ENCODE results near the gene SLX4IP. TPM values are rescaled to one million over a fixed set of nuclear protein-coding genes. Genes with fewer than 3 reads are reported as not detected.
"Not testable (repeated sequence)": the region's sequence is repeated elsewhere in the genome, so short reads cannot be mapped to it uniquely, and the experiment has no call there.

SLX4IP gene
- polyA plus RNA-seq, result 1 to 10 TPM; 1.2 to 4.4 TPM

GRCh38 chr20:10434832-10435812, at the start of gene SLX4IP:
Gene SLX4IP, plus strand, starts transcription at chr20:10435305. Its CDS starts 22,900 bp downstream, at chr20:10458205.
- WGBS, 2 donors, result 2% methylated on average over 32 of the region's 32 CpGs
- H3K4me1 ChIP-seq (ENCODE audit: control insufficient read depth in 2 of 2, insufficient read depth in 2 of 2, low read length in 1 of 2), result peaks cover 0 to 3% of the 10 kb centered on the region in 2 donors
- no peaks in the 10 kb centered on the region for H3K27me3 ChIP-seq (ENCODE audit: control insufficient read depth in 1 of 2, insufficient read depth in 2 of 2, low read length in 2 of 2)

GRCh38 chr20:10385850-10386544, 49.1 kb upstream of the SLX4IP start:
- no peaks in the 10 kb centered on the region for H3K27me3 ChIP-seq (ENCODE audit: control insufficient read depth in 1 of 2, insufficient read depth in 2 of 2, low read length in 2 of 2)
- H3K4me3 ChIP-seq (ENCODE audit: low read depth in 1 of 2, low read length in 2 of 2), result no peak overlapping the region
- no peak overlapping the region for H3K27ac ChIP-seq (ENCODE audit: low read depth in 2 of 2, low read length in 1 of 2)
- H3K36me3 ChIP-seq (ENCODE audit: control insufficient read depth in 2 of 2, insufficient read depth in 2 of 2, low read length in 1 of 2), result no peaks in the 10 kb centered on the region
- no peaks in the 10 kb centered on the region for H3K4me1 ChIP-seq (ENCODE audit: control insufficient read depth in 2 of 2, insufficient read depth in 2 of 2, low read length in 1 of 2)
- WGBS, 2 donors, result 65 to 69% methylated on average over 4 of the region's 4 CpGs
- no peaks in the 10 kb centered on the region for H3K9me3 ChIP-seq (ENCODE audit: control insufficient read depth in 2 of 2, insufficient read depth in 1 of 2, low read depth in 1 of 2, low read length in 1 of 2)

More at GRCh38 chr20:10434832-10435812, at the start of gene SLX4IP:
- H3K27ac ChIP-seq (ENCODE audit: low read depth in 2 of 2, low read length in 1 of 2), result peak within 1 kb of the TSS; percentile 94 to 97
- no peaks in the 10 kb centered on the region for H3K9me3 ChIP-seq (ENCODE audit: control insufficient read depth in 2 of 2, insufficient read depth in 1 of 2, low read depth in 1 of 2, low read length in 1 of 2)
- peak within 1 kb of the TSS; percentile 84 to 99 for H3K4me3 ChIP-seq (ENCODE audit: low read depth in 1 of 2, low read length in 2 of 2)
- no peaks in the 10 kb centered on the region for H3K36me3 ChIP-seq (ENCODE audit: control insufficient read depth in 2 of 2, insufficient read depth in 2 of 2, low read length in 1 of 2)

- Histone ChIP-seq H3K36me3 (ENCODE audit: control insufficient read depth in 2 of 2, insufficient read depth in 2 of 2, low read length in 1 of 2) (no peaks in the 10 kb centered on the region), H3K27ac (ENCODE audit: low read depth in 2 of 2, low read length in 1 of 2) (no peak overlapping the region), H3K9me3 (ENCODE audit: control insufficient read depth in 2 of 2, insufficient read depth in 1 of 2, low read depth in 1 of 2, low read length in 1 of 2) (no peaks in the 10 kb centered on the region), H3K4me1 (ENCODE audit: control insufficient read depth in 2 of 2, insufficient read depth in 2 of 2, low read length in 1 of 2) (no peaks in the 10 kb centered on the region), H3K4me3 (ENCODE audit: low read depth in 1 of 2, low read length in 2 of 2) (no peak overlapping the region), H3K27me3 (ENCODE audit: control insufficient read depth in 1 of 2, insufficient read depth in 2 of 2, low read length in 2 of 2) (no peaks in the 10 kb centered on the region)
- 75 to 82% methylated on average over 4 of the region's 4 CpGs for WGBS, 2 donors
Measured at GRCh38 chr20:10387686-10388085, 47.4 kb upstream of the SLX4IP start.

- WGBS, 2 donors, result 62 to 74% methylated on average over 4 of the region's 4 CpGs
- Histone ChIP-seq H3K9me3 (ENCODE audit: control insufficient read depth in 2 of 2, insufficient read depth in 1 of 2, low read depth in 1 of 2, low read length in 1 of 2) (no peaks in the 10 kb centered on the region), H3K4me1 (ENCODE audit: control insufficient read depth in 2 of 2, insufficient read depth in 2 of 2, low read length in 1 of 2) (no peaks in the 10 kb centered on the region), H3K27me3 (ENCODE audit: control insufficient read depth in 1 of 2, insufficient read depth in 2 of 2, low read length in 2 of 2) (no peaks in the 10 kb centered on the region), H3K36me3 (ENCODE audit: control insufficient read depth in 2 of 2, insufficient read depth in 2 of 2, low read length in 1 of 2) (no peaks in the 10 kb centered on the region), H3K4me3 (ENCODE audit: low read depth in 1 of 2, low read length in 2 of 2) (no peak overlapping the region), H3K27ac (ENCODE audit: low read depth in 2 of 2, low read length in 1 of 2) (no peak overlapping the region)
Measured at GRCh38 chr20:10388597-10388996, 46.5 kb upstream of the SLX4IP start.

- WGBS, 2 donors, result 82 to 88% methylated on average over 2 of the region's 2 CpGs
- no peaks in the 10 kb centered on the region for H3K27me3 ChIP-seq (ENCODE audit: control insufficient read depth in 1 of 2, insufficient read depth in 2 of 2, low read length in 2 of 2)
Measured at GRCh38 chr20:10390709-10391108, 44.4 kb upstream of the SLX4IP start.

GRCh38 chr20:10394752-10395151, 40.4 kb upstream of the SLX4IP start:
- not testable (repeated sequence) for H3K4me3 ChIP-seq (ENCODE audit: low read depth in 1 of 2, low read length in 2 of 2); H3K36me3 ChIP-seq (ENCODE audit: control insufficient read depth in 2 of 2, insufficient read depth in 2 of 2, low read length in 1 of 2); H3K4me1 ChIP-seq (ENCODE audit: control insufficient read depth in 2 of 2, insufficient read depth in 2 of 2, low read length in 1 of 2); H3K27ac ChIP-seq (ENCODE audit: low read depth in 2 of 2, low read length in 1 of 2); H3K27me3 ChIP-seq (ENCODE audit: control insufficient read depth in 1 of 2, insufficient read depth in 2 of 2, low read length in 2 of 2); H3K9me3 ChIP-seq (ENCODE audit: control insufficient read depth in 2 of 2, insufficient read depth in 1 of 2, low read depth in 1 of 2, low read length in 1 of 2)
- WGBS, 2 donors, result 97 to 99% methylated on average over 20 to 29 of the region's 32 CpGs

More at GRCh38 chr20:10390709-10391108, 44.4 kb upstream of the SLX4IP start:
- H3K27ac ChIP-seq (ENCODE audit: low read depth in 2 of 2, low read length in 1 of 2), result no peak overlapping the region
- H3K9me3 ChIP-seq (ENCODE audit: control insufficient read depth in 2 of 2, insufficient read depth in 1 of 2, low read depth in 1 of 2, low read length in 1 of 2), result no peaks in the 10 kb centered on the region
- H3K36me3 ChIP-seq (ENCODE audit: control insufficient read depth in 2 of 2, insufficient read depth in 2 of 2, low read length in 1 of 2), result no peaks in the 10 kb centered on the region
- H3K4me3 ChIP-seq (ENCODE audit: low read depth in 1 of 2, low read length in 2 of 2), result no peak overlapping the region
- H3K4me1 ChIP-seq (ENCODE audit: control insufficient read depth in 2 of 2, insufficient read depth in 2 of 2, low read length in 1 of 2), result no peaks in the 10 kb centered on the region

- Histone ChIP-seq H3K27ac (ENCODE audit: low read depth in 2 of 2, low read length in 1 of 2) (no peak overlapping the region), H3K36me3 (ENCODE audit: control insufficient read depth in 2 of 2, insufficient read depth in 2 of 2, low read length in 1 of 2) (no peaks in the 10 kb centered on the region), H3K4me3 (ENCODE audit: low read depth in 1 of 2, low read length in 2 of 2) (no peak overlapping the region), H3K27me3 (ENCODE audit: control insufficient read depth in 1 of 2, insufficient read depth in 2 of 2, low read length in 2 of 2) (no peaks in the 10 kb centered on the region), H3K9me3 (ENCODE audit: control insufficient read depth in 2 of 2, insufficient read depth in 1 of 2, low read depth in 1 of 2, low read length in 1 of 2) (no peaks in the 10 kb centered on the region), H3K4me1 (ENCODE audit: control insufficient read depth in 2 of 2, insufficient read depth in 2 of 2, low read length in 1 of 2) (no peaks in the 10 kb centered on the region)
- 75 to 77% methylated on average over 3 of the region's 3 CpGs for WGBS, 2 donors
Measured at GRCh38 chr20:10398834-10399369, 36.2 kb upstream of the SLX4IP start.

- 82 to 87% methylated on average over 3 of the region's 3 CpGs for WGBS, 2 donors
- Histone ChIP-seq H3K36me3 (ENCODE audit: control insufficient read depth in 2 of 2, insufficient read depth in 2 of 2, low read length in 1 of 2) (peaks cover 3 to 4% of the 10 kb centered on the region in 2 donors), H3K27ac (ENCODE audit: low read depth in 2 of 2, low read length in 1 of 2) (no peak overlapping the region), H3K27me3 (ENCODE audit: control insufficient read depth in 1 of 2, insufficient read depth in 2 of 2, low read length in 2 of 2) (no peaks in the 10 kb centered on the region), H3K9me3 (ENCODE audit: control insufficient read depth in 2 of 2, insufficient read depth in 1 of 2, low read depth in 1 of 2, low read length in 1 of 2) (no peaks in the 10 kb centered on the region), H3K4me1 (ENCODE audit: control insufficient read depth in 2 of 2, insufficient read depth in 2 of 2, low read length in 1 of 2) (no peaks in the 10 kb centered on the region), H3K4me3 (ENCODE audit: low read depth in 1 of 2, low read length in 2 of 2) (no peak overlapping the region)
Measured at GRCh38 chr20:10402938-10403608, 32.0 kb upstream of the SLX4IP start.

GRCh38 chr20:10404023-10404628, 31.0 kb upstream of the SLX4IP start:
- Histone ChIP-seq H3K4me3 (ENCODE audit: low read depth in 1 of 2, low read length in 2 of 2) (no peak overlapping the region), H3K36me3 (ENCODE audit: control insufficient read depth in 2 of 2, insufficient read depth in 2 of 2, low read length in 1 of 2) (peaks cover 3 to 4% of the 10 kb centered on the region in 2 donors), H3K9me3 (ENCODE audit: control insufficient read depth in 2 of 2, insufficient read depth in 1 of 2, low read depth in 1 of 2, low read length in 1 of 2) (no peaks in the 10 kb centered on the region), H3K27ac (ENCODE audit: low read depth in 2 of 2, low read length in 1 of 2) (no peak overlapping the region), H3K4me1 (ENCODE audit: control insufficient read depth in 2 of 2, insufficient read depth in 2 of 2, low read length in 1 of 2) (no peaks in the 10 kb centered on the region), H3K27me3 (ENCODE audit: control insufficient read depth in 1 of 2, insufficient read depth in 2 of 2, low read length in 2 of 2) (no peaks in the 10 kb centered on the region)
- WGBS, 2 donors, result 95% methylated on average over 2 of the region's 2 CpGs
